Mesendoderm (in vitro differentiated cells): ENCODE results near the gene NPAS3.

ENCODE experiments used
- DNase-seq: peaks from one replicate; pipeline ENCODE4 v3.0.0; 2013
- H2AK5ac ChIP-seq: 2 replicates; pipeline ENCODE4 v1.6.1; 2013; ENCODE audit warnings: low read length, inconsistent platforms
- H2BK120ac ChIP-seq: 2 replicates; pipeline ENCODE4 v1.6.1; 2013; ENCODE audit warnings: low read depth, mild to moderate bottlenecking, low read length, moderate library complexity, mixed read lengths
- H2BK15ac ChIP-seq: replicated peaks from 2 replicates; pipeline ENCODE4 v1.6.1; 2013; ENCODE audit warnings: low read depth, mild to moderate bottlenecking, moderate library complexity
- H2BK5ac ChIP-seq: 2 replicates; pipeline ENCODE4 v1.6.1; 2013; ENCODE audit warnings: low read length, inconsistent platforms
- H3K18ac ChIP-seq: 2 replicates; pipeline ENCODE4 v1.6.1; 2013; ENCODE audit warnings: mild to moderate bottlenecking, low read length, mixed read lengths
- H3K23ac ChIP-seq: one replicate; pipeline ENCODE4 v1.6.1; 2013; ENCODE audit warnings: low read length
- H3K27ac ChIP-seq: 2 replicates; pipeline ENCODE4 v1.5.1; 2013; ENCODE audit warnings: low read depth, mild to moderate bottlenecking, inconsistent platforms, low read length, moderate library complexity
- H3K27me3 ChIP-seq: 2 replicates; pipeline ENCODE4 v1.6.1; 2013; ENCODE audit warnings: low read length, control low read depth, mild to moderate bottlenecking, inconsistent platforms; ENCODE audit not compliant: insufficient read depth, poor library complexity
- H3K36me3 ChIP-seq: 2 replicates; pipeline ENCODE4 v1.6.1; 2013; ENCODE audit warnings: low read length, inconsistent platforms; ENCODE audit not compliant: control insufficient read depth, insufficient read depth
- H3K4ac ChIP-seq: one replicate; pipeline ENCODE4 v1.6.1; 2013; ENCODE audit warnings: low read depth, mild to moderate bottlenecking, low read length, moderate library complexity
- H3K4me1 ChIP-seq: 2 replicates; pipeline ENCODE4 v1.6.1; 2013; ENCODE audit warnings: low read depth, low read length, inconsistent platforms; ENCODE audit not compliant: control insufficient read depth
- H3K4me2 ChIP-seq: 2 replicates; pipeline ENCODE4 v1.6.1; 2013; ENCODE audit warnings: low read length
- H3K4me3 ChIP-seq: 2 replicates; pipeline ENCODE4 v1.5.1; 2013; ENCODE audit warnings: mild to moderate bottlenecking, low read length
- H3K56ac ChIP-seq: one replicate; pipeline ENCODE4 v1.6.1; 2013; ENCODE audit warnings: low read length
- H3K79me1 ChIP-seq: 2 replicates; pipeline ENCODE4 v1.6.1; 2013; ENCODE audit warnings: low read length, inconsistent platforms
- H3K79me2 ChIP-seq: 2 replicates; pipeline ENCODE4 v1.6.1; 2013; ENCODE audit warnings: mild to moderate bottlenecking, low read length; ENCODE audit not compliant: control insufficient read depth, insufficient read depth
- H3K9ac ChIP-seq: 2 replicates; pipeline ENCODE4 v1.6.1; 2013; ENCODE audit warnings: low read length, inconsistent platforms
- H4K5ac ChIP-seq: one replicate; pipeline ENCODE4 v1.6.1; 2013; ENCODE audit warnings: low read length
- H4K8ac ChIP-seq: one replicate; pipeline ENCODE4 v1.6.1; 2013; ENCODE audit warnings: low read depth, mild to moderate bottlenecking, control low read depth, low read length, moderate library complexity
- WGBS: extraction: QIAGEN DNeasy Blood & Tissue Kit; methylation state at CpG from one replicate; pipeline ENCODE4 v1.1.7; 2013; ENCODE audit warnings: low lambda C conversion rate, missing lambda C conversion rate; ENCODE audit not compliant: insufficient coverage; ENCODE audit errors: extremely low coverage; 5-methylcytosine and 5-hydroxymethylcytosine counted together

The NPAS3 gene

GRCh38 chr14:33452995-33453394 is 514.3 kb downstream of the NPAS3 start:
- no peaks in the 10 kb centered on the region for H3K79me1 ChIP-seq
- H4K8ac ChIP-seq = no peak overlapping the region
- WGBS = no CpG with 5 or more reads among the region's 3 CpGs
- H4K5ac ChIP-seq = no peak overlapping the region
- no peak overlapping the region for H3K56ac ChIP-seq
- H2BK5ac ChIP-seq = no peak overlapping the region
- no peak overlapping the region for H3K27ac ChIP-seq
- no peak overlapping the region for H2BK120ac ChIP-seq
- H2BK15ac ChIP-seq = no peak overlapping the region
- no peaks in the 10 kb centered on the region for H3K36me3 ChIP-seq
- peak; percentile 40 for DNase-seq
- no peaks in the 10 kb centered on the region for H3K4me1 ChIP-seq
- no peak overlapping the region for H3K23ac ChIP-seq
- H3K9ac ChIP-seq = no peak overlapping the region
- H2AK5ac ChIP-seq = no peak overlapping the region
- no peak overlapping the region for H3K4me2 ChIP-seq
- no peak overlapping the region for H3K4ac ChIP-seq
- peak overlapping the region; percentile 25 for H3K18ac ChIP-seq
- H3K27me3 ChIP-seq = no peaks in the 10 kb centered on the region
- H3K4me3 ChIP-seq = no peak overlapping the region
- H3K79me2 ChIP-seq = no peaks in the 10 kb centered on the region

GRCh38 chr14:33454022-33454595 is 515.4 kb downstream of the NPAS3 start:
- H3K18ac ChIP-seq = no peak overlapping the region
- H3K27ac ChIP-seq = no peak overlapping the region
- H3K4ac ChIP-seq = no peak overlapping the region
- H4K8ac ChIP-seq = no peak overlapping the region
- no peaks in the 10 kb centered on the region for H3K79me2 ChIP-seq
- no peak overlapping the region for H3K9ac ChIP-seq
- no peaks in the 10 kb centered on the region for H3K79me1 ChIP-seq
- no peaks in the 10 kb centered on the region for H3K4me1 ChIP-seq
- WGBS = no CpG with 5 or more reads among the region's 1 CpG
- H4K5ac ChIP-seq = no peak overlapping the region
- no peak overlapping the region for H3K56ac ChIP-seq
- H2BK120ac ChIP-seq = no peak overlapping the region
- no peak for DNase-seq
- H2BK5ac ChIP-seq = no peak overlapping the region
- no peak overlapping the region for H3K23ac ChIP-seq
- no peaks in the 10 kb centered on the region for H3K27me3 ChIP-seq
- H3K4me2 ChIP-seq = no peak overlapping the region
- no peaks in the 10 kb centered on the region for H3K36me3 ChIP-seq
- H2BK15ac ChIP-seq = no peak overlapping the region
- H3K4me3 ChIP-seq = no peak overlapping the region
- H2AK5ac ChIP-seq = no peak overlapping the region

- Histone ChIP-seq H3K79me1 (no peaks in the 10 kb centered on the region), H3K4me1 (no peaks in the 10 kb centered on the region), H3K9ac (no peak overlapping the region), H3K4me2 (no peak overlapping the region), H3K18ac (no peak overlapping the region), H2BK120ac (no peak overlapping the region), H3K23ac (no peak overlapping the region), H2AK5ac (no peak overlapping the region), H3K56ac (no peak overlapping the region), H3K79me2 (no peaks in the 10 kb centered on the region), H3K27me3 (no peaks in the 10 kb centered on the region), H3K27ac (no peak overlapping the region), H3K36me3 (no peaks in the 10 kb centered on the region), H3K4ac (no peak overlapping the region), H4K8ac (no peak overlapping the region), H2BK5ac (no peak overlapping the region), H2BK15ac (no peak overlapping the region), H3K4me3 (no peak overlapping the region), H4K5ac (no peak overlapping the region)
- DNase-seq = no peak
- WGBS = no CpG with 5 or more reads among the region's 7 CpGs
Observed at GRCh38 chr14:33454707-33455106, 516.0 kb downstream of the NPAS3 start.

GRCh38 chr14:33455654-33456345 is 517.1 kb downstream of the NPAS3 start:
- no peaks in the 10 kb centered on the region for H3K79me1 ChIP-seq
- H2BK120ac ChIP-seq = no peak overlapping the region
- no peak overlapping the region for H3K56ac ChIP-seq
- no peak overlapping the region for H3K18ac ChIP-seq
- no CpG with 5 or more reads among the region's 5 CpGs for WGBS
- no peaks in the 10 kb centered on the region for H3K36me3 ChIP-seq
- no peak overlapping the region for H3K23ac ChIP-seq
- H3K27me3 ChIP-seq = no peaks in the 10 kb centered on the region
- no peaks in the 10 kb centered on the region for H3K79me2 ChIP-seq
- no peak overlapping the region for H3K4me3 ChIP-seq
- H4K5ac ChIP-seq = no peak overlapping the region
- H3K4me1 ChIP-seq = no peaks in the 10 kb centered on the region
- no peak overlapping the region for H2BK5ac ChIP-seq
- no peak overlapping the region for H4K8ac ChIP-seq
- no peak for DNase-seq
- H2BK15ac ChIP-seq = no peak overlapping the region
- no peak overlapping the region for H3K4me2 ChIP-seq
- H2AK5ac ChIP-seq = no peak overlapping the region
- no peak overlapping the region for H3K27ac ChIP-seq
- H3K9ac ChIP-seq = no peak overlapping the region
- H3K4ac ChIP-seq = no peak overlapping the region

GRCh38 chr14:33457021-33457420 is 518.3 kb downstream of the NPAS3 start:
- H3K36me3 ChIP-seq = no peaks in the 10 kb centered on the region
- H3K56ac ChIP-seq = no peak overlapping the region
- no peaks in the 10 kb centered on the region for H3K4me1 ChIP-seq
- H3K9ac ChIP-seq = no peak overlapping the region
- H2BK120ac ChIP-seq = no peak overlapping the region
- DNase-seq = no peak
- H3K79me2 ChIP-seq = no peaks in the 10 kb centered on the region
- H4K8ac ChIP-seq = no peak overlapping the region
- no peak overlapping the region for H3K4me2 ChIP-seq
- H2BK15ac ChIP-seq = no peak overlapping the region
- no peak overlapping the region for H3K23ac ChIP-seq
- no peak overlapping the region for H3K4ac ChIP-seq
- H3K18ac ChIP-seq = no peak overlapping the region
- H2BK5ac ChIP-seq = no peak overlapping the region
- no peak overlapping the region for H2AK5ac ChIP-seq
- H4K5ac ChIP-seq = no peak overlapping the region
- H3K27me3 ChIP-seq = no peaks in the 10 kb centered on the region
- no peaks in the 10 kb centered on the region for H3K79me1 ChIP-seq
- WGBS = no CpG with 5 or more reads among the region's 4 CpGs
- no peak overlapping the region for H3K27ac ChIP-seq
- H3K4me3 ChIP-seq = no peak overlapping the region

GRCh38 chr14:33457617-33458016 is 518.9 kb downstream of the NPAS3 start:
- Histone ChIP-seq H3K79me2 (no peaks in the 10 kb centered on the region), H2AK5ac (no peak overlapping the region), H4K8ac (no peak overlapping the region), H3K4ac (no peak overlapping the region), H2BK120ac (no peak overlapping the region), H3K27ac (no peak overlapping the region), H3K18ac (no peak overlapping the region), H4K5ac (no peak overlapping the region), H3K4me3 (no peak overlapping the region), H3K4me1 (no peaks in the 10 kb centered on the region), H2BK15ac (no peak overlapping the region), H3K4me2 (no peak overlapping the region), H3K36me3 (no peaks in the 10 kb centered on the region), H2BK5ac (no peak overlapping the region), H3K27me3 (no peaks in the 10 kb centered on the region), H3K79me1 (no peaks in the 10 kb centered on the region), H3K23ac (no peak overlapping the region), H3K9ac (no peak overlapping the region), H3K56ac (no peak overlapping the region)
- no CpG with 5 or more reads among the region's 7 CpGs for WGBS
- no peak for DNase-seq
